Activated CD4-positive, alpha-beta T cell treated with anti-CD3 and anti-CD28 coated beads for 36 hours (primary cell): ENCODE results near the gene UPF3A. TPM values are rescaled to one million over a fixed set of nuclear protein-coding genes. Genes with fewer than 3 reads are reported as not detected.

ENCODE experiments used
- ATAC-seq: fragments of 200-7000 bp; cut with Tn5 transposase; one replicate; pipeline ENCODE4 v1.10.0; 2021; ENCODE audit warnings: mild to moderate bottlenecking, moderate library complexity
- CTCF ChIA-PET: fragments of 350-600 bp; sonication (Branson Sonifier 250); formaldehyde crosslinking; loops from one replicate; lab custom pipeline; 2021; ENCODE audit warnings: antibody characterized with exemption; lab: Charles Lee
- POLR2A ChIA-PET: fragments of 350-600 bp; sonication (Branson Sonifier 250); formaldehyde crosslinking; loops from one replicate; lab custom pipeline; 2021; ENCODE audit warnings: antibody characterized with exemption, inconsistent platforms; lab: Charles Lee
- DNase-seq: peaks from one replicate; pipeline ENCODE4 v3.0.0-alpha.2; 2020
- H3K27ac Mint-ChIP-seq: one replicate; pipeline ENCODE4 v1.8.0; 2021; ENCODE audit warnings: mixed read lengths
- H3K27me3 Mint-ChIP-seq: one replicate; pipeline ENCODE4 v1.8.0; 2021; ENCODE audit warnings: mixed read lengths
- H3K36me3 Mint-ChIP-seq: one replicate; pipeline ENCODE4 v1.8.0; 2021; ENCODE audit warnings: low read depth, mixed read lengths
- H3K4me1 Mint-ChIP-seq: one replicate; pipeline ENCODE4 v1.8.0; 2021; ENCODE audit warnings: mixed read lengths
- H3K4me3 Mint-ChIP-seq: one replicate; pipeline ENCODE4 v1.8.0; 2021; ENCODE audit warnings: mild to moderate bottlenecking, moderate library complexity, mixed read lengths
- H3K9me3 Mint-ChIP-seq: one replicate; pipeline ENCODE4 v1.8.0; 2021; ENCODE audit warnings: low read depth, mixed read lengths
- intact Hi-C, 2 experiments: fragments of 100-400 bp; cut with DNase I in 1 of 2; cut with micrococcal nuclease in 1 of 2; formaldehyde crosslinking; loops; one replicate each; pipeline versions ENCODE4 v1.14.2 to v1.15.1; 2022 to 2024; cut with DNase I, micrococcal nuclease
- total RNA-seq, 2 experiments: library from RNA; stranded (reverse); gene quantifications; one replicate each; pipeline ENCODE4 v1.2.3, GENCODE V29; 2021

UPF3A gene
- 10 to 100 TPM; 41.1 to 43.3 TPM for total RNA-seq

GRCh38 chr13:114281351-114282040, at the start of gene UPF3A:
Gene UPF3A, plus strand, starts transcription at chr13:114281601. Its CDS starts 39 bp downstream, at chr13:114281640.
- Mint-ChIP-seq H3K27me3 (no peaks in the 10 kb centered on the region), H3K27ac (peak within 1 kb of the TSS; percentile 99), H3K4me3 (peak within 1 kb of the TSS; percentile 84), H3K9me3 (no peaks in the 10 kb centered on the region), H3K36me3 (peaks cover 36% of the 10 kb centered on the region), H3K4me1 (peaks cover 49% of the 10 kb centered on the region)
- ChIA-PET POLR2A (interaction anchor here (1.6 kb wide), 1 partner anchor 32 kb away, joined by 12 read pairs; no protein-coding TSS in a partner anchor), CTCF (interaction anchor here (1.1 kb wide), 1 partner anchor 31 kb away, joined by 3 read pairs; no protein-coding TSS in a partner anchor)
- peak; percentile 83 for ATAC-seq
- DNase-seq = peak; percentile 95
- intact Hi-C loops = loop anchor here (1.0 to 2.0 kb wide), 4 partner anchors 33 to 216 kb away; partner anchors contain the start of genes CHAMP1 (in 2 of the 2) and CDC16 (in 1 of the 2)

DNA sequence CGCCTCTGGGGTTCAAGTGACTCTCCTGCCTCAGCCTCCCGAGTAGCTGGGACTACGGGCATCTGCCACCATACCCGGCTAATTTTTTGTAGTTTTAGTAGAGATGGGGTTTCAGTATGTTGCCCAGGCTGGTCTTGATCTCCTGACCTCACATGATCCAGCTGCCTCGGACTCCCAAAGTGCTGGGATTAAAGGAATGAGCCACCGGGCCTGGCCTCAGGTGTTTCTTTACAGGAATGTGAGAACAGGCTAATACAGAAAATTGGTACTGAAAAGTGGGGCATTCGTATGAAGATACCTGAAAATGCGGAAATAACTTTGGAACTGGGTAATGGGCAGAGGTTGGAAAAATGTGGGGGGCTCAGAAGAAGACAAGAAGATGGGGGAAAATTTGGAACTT, 49.5 kb upstream of the UPF3A start:
- Mint-ChIP-seq H3K9me3 (peaks cover 1% of the 10 kb centered on the region), H3K36me3 (peaks cover 12% of the 10 kb centered on the region), H3K4me3 (no peak overlapping the region), H3K27me3 (no peaks in the 10 kb centered on the region), H3K4me1 (peaks cover 39% of the 10 kb centered on the region), H3K27ac (no peak overlapping the region)
- ATAC-seq = no peak
- intact Hi-C loops = no loop called here
- POLR2A ChIA-PET = no interaction called here
- DNase-seq = no peak
- CTCF ChIA-PET = no interaction called here

- H3K27ac Mint-ChIP-seq = peak overlapping the region; percentile 95
- POLR2A ChIA-PET = no interaction called here
- DNase-seq = no peak
- peaks cover 31% of the 10 kb centered on the region for H3K36me3 Mint-ChIP-seq
- peaks cover 40% of the 10 kb centered on the region for H3K4me1 Mint-ChIP-seq
- H3K4me3 Mint-ChIP-seq = peak overlapping the region; percentile 85
- intact Hi-C loops = loop anchor here (1.0 to 2.0 kb wide), 7 partner anchors 47 to 649 kb away; partner anchors contain the start of genes CHAMP1 (in 1 of the 2), TFDP1 (in 1 of the 2) and UPF3A (in 1 of the 2)
- H3K9me3 Mint-ChIP-seq = peaks cover 1% of the 10 kb centered on the region
- CTCF ChIA-PET = no interaction called here
- no peaks in the 10 kb centered on the region for H3K27me3 Mint-ChIP-seq
- no peak for ATAC-seq
Observed at GRCh38 chr13:114234266-114234644, 47.1 kb upstream of the UPF3A start.

GRCh38 chr13:114234645-114235421, 46.6 kb upstream of the UPF3A start, which contains the start of gene CDC16:
Gene CDC16, plus strand, starts transcription at chr13:114234897. Its CDS starts 188 bp downstream, at chr13:114235085.
- CTCF ChIA-PET = interaction anchor here (0.8 to 1.2 kb wide), 2 partner anchors 9 to 125 kb away, joined by 3 read pairs; no protein-coding TSS in a partner anchor
- Mint-ChIP-seq H3K27me3 (no peaks in the 10 kb centered on the region), H3K36me3 (peaks cover 36% of the 10 kb centered on the region), H3K4me1 (peaks cover 40% of the 10 kb centered on the region), H3K9me3 (peaks cover 1% of the 10 kb centered on the region), H3K4me3 (peak within 1 kb of the TSS; percentile 85), H3K27ac (peak within 1 kb of the TSS; percentile 95)
- DNase-seq = peak; percentile 95
- ATAC-seq = peak; percentile 94
- intact Hi-C loops = loop anchor here (1.0 to 2.0 kb wide), 7 partner anchors 46 to 650 kb away; partner anchors contain the start of genes CHAMP1 (in 1 of the 2), TFDP1 (in 1 of the 2) and UPF3A (in 1 of the 2)
- POLR2A ChIA-PET = interaction anchor here (0.7 kb wide), 1 partner anchor 283 kb away, joined by 3 read pairs; no protein-coding TSS in a partner anchor

DNA sequence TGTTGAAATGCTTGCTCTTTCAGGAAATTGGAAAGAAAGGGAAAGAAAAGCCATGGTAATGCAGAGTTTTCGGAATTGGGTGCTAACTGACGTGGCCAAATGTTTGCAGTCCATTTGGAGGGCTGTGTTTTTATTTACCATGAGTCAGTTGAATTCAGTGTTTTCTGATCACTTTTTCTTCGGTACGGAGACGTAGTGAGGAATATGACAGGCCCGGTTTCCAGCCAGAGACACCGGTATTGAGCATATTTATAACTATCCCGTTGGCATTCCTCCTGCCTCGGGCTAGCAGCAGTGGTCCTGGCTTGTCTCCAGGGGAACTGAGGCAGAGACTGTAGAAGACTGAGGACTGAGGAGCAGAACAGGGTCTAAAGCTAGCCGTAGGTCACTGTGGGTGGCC, 45.7 kb upstream of the UPF3A start:
- Mint-ChIP-seq H3K4me1 (peaks cover 34% of the 10 kb centered on the region), H3K36me3 (peaks cover 38% of the 10 kb centered on the region), H3K27me3 (no peaks in the 10 kb centered on the region), H3K27ac (peak overlapping the region; percentile 81), H3K9me3 (peaks cover 1% of the 10 kb centered on the region), H3K4me3 (peak overlapping the region; percentile 85)
- ChIA-PET POLR2A (interaction anchor here (0.7 kb wide), 1 partner anchor 283 kb away, joined by 3 read pairs; no protein-coding TSS in a partner anchor), CTCF (interaction anchor here (1.0 to 1.5 kb wide), 3 partner anchors 10 to 107 kb away, joined by 3 to 4 read pairs (median 3); no protein-coding TSS in a partner anchor)
- intact Hi-C loops = loop anchor here (2.0 kb wide), 4 partner anchors 171 to 651 kb away; partner anchors contain the start of gene TFDP1 (in 1 of the 2)
- DNase-seq (no peak), ATAC-seq (no peak)

DNA sequence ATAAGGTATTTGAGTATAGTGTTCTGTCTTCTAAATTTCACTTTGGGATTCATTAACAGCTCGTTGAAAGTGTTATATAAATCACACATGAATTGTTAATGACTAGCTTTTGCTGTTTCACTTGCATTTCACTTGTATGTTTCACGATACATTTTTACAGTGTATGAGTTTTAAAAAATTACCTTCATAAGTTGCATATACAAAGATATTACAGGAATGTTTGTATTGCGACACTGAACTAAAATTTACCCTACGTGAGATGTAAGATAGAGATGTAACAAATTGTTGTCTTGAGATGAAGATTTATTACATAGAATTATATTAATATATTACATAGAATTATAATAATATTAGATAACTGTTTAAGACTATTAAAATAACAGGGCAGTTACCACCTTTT, 45.2 kb upstream of the UPF3A start:
- peak overlapping the region; percentile 85 for H3K4me3 Mint-ChIP-seq
- ATAC-seq (no peak), DNase-seq (no peak)
- H3K27me3 Mint-ChIP-seq = no peaks in the 10 kb centered on the region
- peak overlapping the region; percentile 81 for H3K27ac Mint-ChIP-seq
- ChIA-PET POLR2A (interaction anchor here (0.6 kb wide), 1 partner anchor 24 kb away, joined by 3 read pairs; no protein-coding TSS in a partner anchor), CTCF (interaction anchor here (0.8 to 1.5 kb wide), 4 partner anchors 10 to 106 kb away, joined by 3 to 5 read pairs (median 4); no protein-coding TSS in a partner anchor)
- peaks cover 43% of the 10 kb centered on the region for H3K36me3 Mint-ChIP-seq
- peaks cover 35% of the 10 kb centered on the region for H3K4me1 Mint-ChIP-seq
- H3K9me3 Mint-ChIP-seq = peaks cover 1% of the 10 kb centered on the region
- intact Hi-C loops = no loop called here

DNA sequence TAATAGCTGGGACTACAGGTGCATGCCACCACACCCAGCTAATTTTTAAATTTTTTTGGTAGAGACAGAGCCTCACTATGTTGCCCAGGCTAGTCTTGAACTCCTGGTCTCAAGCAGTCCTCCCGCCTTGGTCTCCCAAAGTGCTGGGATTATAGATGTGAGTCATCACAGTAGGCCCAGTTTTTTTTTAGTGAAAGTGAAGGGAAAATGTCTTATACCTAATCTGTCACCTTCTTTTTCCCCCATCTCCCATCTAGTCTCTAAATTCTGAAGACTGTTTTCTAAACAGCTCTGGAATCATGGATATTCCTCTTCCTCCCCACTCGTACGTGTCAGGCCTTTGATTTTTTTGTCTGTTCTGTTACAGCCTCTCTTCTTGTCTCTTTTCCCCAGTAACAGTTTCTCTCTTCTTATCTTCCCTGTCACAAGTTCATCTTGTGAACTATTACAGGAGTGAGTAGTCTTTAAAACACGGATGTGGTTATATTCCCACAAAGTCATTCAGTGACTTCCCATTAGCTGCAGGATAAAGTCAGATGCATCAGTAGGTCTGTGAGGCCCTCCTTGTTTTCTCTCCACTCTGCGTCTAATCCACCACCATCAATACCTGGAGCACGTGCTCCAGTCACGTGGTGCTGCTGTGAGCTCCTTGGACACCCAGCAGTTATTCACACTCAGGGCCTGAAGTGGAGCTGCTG, 43.8 kb upstream of the UPF3A start:
- H3K27me3 Mint-ChIP-seq = no peaks in the 10 kb centered on the region
- ChIA-PET POLR2A (no interaction called here), CTCF (interaction anchor here (0.7 to 1.5 kb wide), 4 partner anchors 9 to 105 kb away, joined by 3 to 4 read pairs (median 3); no protein-coding TSS in a partner anchor)
- peaks cover 36% of the 10 kb centered on the region for H3K4me1 Mint-ChIP-seq
- intact Hi-C loops = no loop called here
- peaks cover 56% of the 10 kb centered on the region for H3K36me3 Mint-ChIP-seq
- DNase-seq (no peak), ATAC-seq (no peak)
- peak overlapping the region; percentile 28 for H3K27ac Mint-ChIP-seq
- H3K9me3 Mint-ChIP-seq = peaks cover 1% of the 10 kb centered on the region
- no peak overlapping the region for H3K4me3 Mint-ChIP-seq

GRCh38 chr13:114241918-114242317, 39.5 kb upstream of the UPF3A start:
- POLR2A ChIA-PET = no interaction called here
- H3K36me3 Mint-ChIP-seq = peaks cover 81% of the 10 kb centered on the region

GRCh38 chr13:114243971-114244370, 37.4 kb upstream of the UPF3A start:
- H3K27me3 Mint-ChIP-seq = no peaks in the 10 kb centered on the region
- no peak overlapping the region for H3K27ac Mint-ChIP-seq
- ATAC-seq (no peak), DNase-seq (no peak)
- intact Hi-C loops = loop anchor here in 1 of 2 experiments (2.0 kb wide), 1 partner anchor 15 kb away; no protein-coding TSS in a partner anchor
- ChIA-PET POLR2A (no interaction called here), CTCF (no interaction called here)
- H3K4me1 Mint-ChIP-seq = peaks cover 4% of the 10 kb centered on the region
- H3K9me3 Mint-ChIP-seq = no peaks in the 10 kb centered on the region
- H3K36me3 Mint-ChIP-seq = peaks cover 77% of the 10 kb centered on the region
- no peak overlapping the region for H3K4me3 Mint-ChIP-seq

More at GRCh38 chr13:114241918-114242317, 39.5 kb upstream of the UPF3A start:
- CTCF ChIA-PET = no interaction called here
- H3K27ac Mint-ChIP-seq = no peak overlapping the region
- no peaks in the 10 kb centered on the region for H3K27me3 Mint-ChIP-seq
- no peak for ATAC-seq
- intact Hi-C loops = no loop called here
- H3K4me3 Mint-ChIP-seq = no peak overlapping the region
- H3K9me3 Mint-ChIP-seq = no peaks in the 10 kb centered on the region
- no peak for DNase-seq
- peaks cover 11% of the 10 kb centered on the region for H3K4me1 Mint-ChIP-seq

DNA sequence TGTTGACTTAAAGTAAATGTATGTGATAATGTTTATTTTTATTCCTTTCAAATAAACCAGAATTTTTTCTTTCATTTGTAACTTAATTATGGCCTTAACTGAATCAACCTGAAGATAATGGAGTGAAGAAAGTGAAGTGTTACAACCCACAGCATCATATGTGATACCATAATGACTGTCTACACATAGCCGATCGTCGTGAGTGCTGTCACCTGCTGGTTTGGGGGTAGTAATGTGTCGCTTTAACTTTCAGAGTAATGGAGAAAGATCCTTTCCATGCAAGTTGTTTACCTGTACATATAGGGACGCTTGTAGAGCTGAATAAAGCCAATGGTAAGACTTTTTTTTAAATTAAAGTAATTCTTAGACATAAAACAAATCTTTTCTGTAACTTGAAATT, 36.8 kb upstream of the UPF3A start:
- no peaks in the 10 kb centered on the region for H3K9me3 Mint-ChIP-seq
- intact Hi-C loops = loop anchor here in 1 of 2 experiments (2.0 kb wide), 1 partner anchor 14 kb away; no protein-coding TSS in a partner anchor
- no peak overlapping the region for H3K4me3 Mint-ChIP-seq
- no peaks in the 10 kb centered on the region for H3K27me3 Mint-ChIP-seq
- no peak overlapping the region for H3K27ac Mint-ChIP-seq
- peaks cover 73% of the 10 kb centered on the region for H3K36me3 Mint-ChIP-seq
- peaks cover 4% of the 10 kb centered on the region for H3K4me1 Mint-ChIP-seq
- POLR2A ChIA-PET = no interaction called here
- no peak for DNase-seq
- CTCF ChIA-PET = interaction anchor here (0.7 kb wide), 1 partner anchor 642 kb away, joined by 3 read pairs; no protein-coding TSS in a partner anchor
- ATAC-seq = no peak
